ENCODE results near the gene RASSF6. TPM values are rescaled to one million over a fixed set of nuclear protein-coding genes. Genes with fewer than 3 reads are reported as not detected.

RASSF6 gene
- total RNA-seq, 1 donor from 2014 or later: 7.0 TPM

DNA sequence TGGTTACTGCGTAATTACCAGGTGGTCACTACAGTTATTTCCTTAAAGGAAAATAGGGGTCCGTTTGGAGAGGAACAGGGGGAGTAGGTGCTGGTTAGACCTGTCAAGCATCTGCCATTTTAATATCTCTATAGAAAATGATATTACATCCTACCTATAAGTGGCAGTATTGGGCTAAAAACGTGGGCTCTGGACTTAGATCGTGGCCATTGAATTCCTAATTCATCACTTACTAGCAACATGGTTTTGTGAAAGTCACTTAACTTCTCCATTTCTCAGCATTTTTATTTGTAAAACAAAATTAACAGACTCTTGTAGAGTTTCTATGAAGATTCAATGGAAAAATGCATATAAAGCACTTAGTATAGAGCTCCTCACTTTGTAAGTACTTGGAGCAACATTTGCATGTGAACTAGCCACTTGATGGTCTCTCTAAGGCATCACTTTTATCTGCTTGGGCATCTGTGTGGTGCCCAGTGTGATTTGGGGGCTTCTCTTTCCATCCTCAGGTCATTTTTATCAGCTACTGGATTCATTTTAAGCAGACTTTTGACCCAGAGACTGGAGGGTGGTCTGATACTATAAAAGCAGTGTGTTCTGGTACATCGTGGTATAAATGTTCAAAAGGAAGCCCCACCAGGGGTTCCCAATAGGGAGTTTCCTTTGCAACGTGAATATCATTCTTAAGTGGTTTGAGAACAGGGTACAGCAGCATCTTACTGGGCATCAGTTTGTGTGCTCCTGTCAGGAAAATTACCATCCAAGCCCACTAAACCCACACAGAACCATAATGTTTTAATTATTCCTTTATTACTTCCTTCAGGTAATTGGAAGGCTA, 42.7 kb upstream of the RASSF6 start:
- TF ChIP-seq, protein P1, sequence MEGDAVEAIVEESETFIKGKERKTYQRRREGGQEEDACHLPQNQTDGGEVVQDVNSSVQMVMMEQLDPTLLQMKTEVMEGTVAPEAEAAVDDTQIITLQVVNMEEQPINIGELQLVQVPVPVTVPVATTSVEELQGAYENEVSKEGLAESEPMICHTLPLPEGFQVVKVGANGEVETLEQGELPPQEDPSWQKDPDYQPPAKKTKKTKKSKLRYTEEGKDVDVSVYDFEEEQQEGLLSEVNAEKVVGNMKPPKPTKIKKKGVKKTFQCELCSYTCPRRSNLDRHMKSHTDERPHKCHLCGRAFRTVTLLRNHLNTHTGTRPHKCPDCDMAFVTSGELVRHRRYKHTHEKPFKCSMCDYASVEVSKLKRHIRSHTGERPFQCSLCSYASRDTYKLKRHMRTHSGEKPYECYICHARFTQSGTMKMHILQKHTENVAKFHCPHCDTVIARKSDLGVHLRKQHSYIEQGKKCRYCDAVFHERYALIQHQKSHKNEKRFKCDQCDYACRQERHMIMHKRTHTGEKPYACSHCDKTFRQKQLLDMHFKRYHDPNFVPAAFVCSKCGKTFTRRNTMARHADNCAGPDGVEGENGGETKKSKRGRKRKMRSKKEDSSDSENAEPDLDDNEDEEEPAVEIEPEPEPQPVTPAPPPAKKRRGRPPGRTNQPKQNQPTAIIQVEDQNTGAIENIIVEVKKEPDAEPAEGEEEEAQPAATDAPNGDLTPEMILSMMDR (IDR thresholded peaks at IDR 0.05; ENCODE audit: insufficient read depth, low read length, poor library complexity, severe bottlenecking): peak; percentile 35
- H3K27me3 ChIP-seq (ENCODE audit: control insufficient read depth, insufficient read depth, low read length): no peaks in the 10 kb centered on the region
- no peaks in the 10 kb centered on the region for H3K36me3 ChIP-seq (ENCODE audit: control insufficient read depth, insufficient read depth, low read length)
- DNase-seq (ENCODE audit: low read depth): no peak
- no peak overlapping the region for H3K4me3 ChIP-seq (ENCODE audit: low read depth, low read length)

- no peak overlapping the region for H3K4me3 ChIP-seq (ENCODE audit: low read depth, low read length)
- no peaks in the 10 kb centered on the region for H3K27me3 ChIP-seq (ENCODE audit: control insufficient read depth, insufficient read depth, low read length)
- peak; percentile 99 for DNase-seq (ENCODE audit: low read depth)
Observed at GRCh38 chr4:73661646-73662119, 41.4 kb upstream of the RASSF6 start.

DNA sequence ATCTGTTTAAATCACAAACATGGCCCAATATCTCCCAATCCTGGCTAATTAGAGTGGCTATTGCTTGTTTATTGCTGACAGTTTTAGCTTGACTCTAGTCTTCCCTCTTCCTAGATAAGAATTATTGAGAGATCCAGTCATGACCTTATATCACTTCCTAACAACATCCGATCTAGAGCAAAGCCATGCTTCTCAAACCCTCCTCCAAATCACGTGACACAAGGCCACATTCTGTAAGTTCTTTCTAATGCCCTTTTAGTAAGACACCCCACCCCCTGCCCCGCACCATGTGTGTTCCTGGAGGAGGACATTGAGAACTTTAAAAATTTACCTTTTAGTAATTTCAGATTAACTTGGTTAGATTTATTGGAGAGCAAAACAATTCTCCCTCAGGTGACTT, 40.6 kb upstream of the RASSF6 start:
- no peak for DNase-seq (ENCODE audit: low read depth)
- TF ChIP-seq, protein P1 (IDR thresholded peaks at IDR 0.05; ENCODE audit: insufficient read depth, low read length, poor library complexity, severe bottlenecking): no peak
- Histone ChIP-seq H3K27me3 (ENCODE audit: control insufficient read depth, insufficient read depth, low read length) (no peaks in the 10 kb centered on the region), H3K4me3 (ENCODE audit: low read depth, low read length) (no peak overlapping the region), H3K36me3 (ENCODE audit: control insufficient read depth, insufficient read depth, low read length) (no peaks in the 10 kb centered on the region)

More at GRCh38 chr4:73661646-73662119, 41.4 kb upstream of the RASSF6 start:
- TF ChIP-seq, protein P1 (IDR thresholded peaks at IDR 0.05; ENCODE audit: insufficient read depth, low read length, poor library complexity, severe bottlenecking): no peak
- no peaks in the 10 kb centered on the region for H3K36me3 ChIP-seq (ENCODE audit: control insufficient read depth, insufficient read depth, low read length)

DNA sequence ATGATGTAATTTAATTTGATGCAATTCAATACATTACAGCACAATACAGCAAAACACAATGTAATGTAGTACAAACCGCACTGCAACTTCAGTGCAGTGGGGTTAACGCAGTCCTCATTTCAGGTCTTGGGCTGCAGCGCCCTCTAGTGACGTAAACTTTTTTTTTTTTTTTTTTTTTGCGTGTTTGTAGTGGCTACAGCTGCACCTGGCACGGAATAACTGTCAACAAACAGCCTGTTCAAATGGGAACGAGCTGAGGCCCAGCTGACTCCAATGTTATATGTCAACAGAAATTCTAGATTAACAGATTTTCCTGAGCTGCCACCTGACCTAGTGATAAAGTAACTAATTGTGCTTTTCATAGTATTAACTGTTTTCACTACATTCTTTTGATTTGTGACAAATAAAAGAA, 33.5 kb upstream of the RASSF6 start:
- no peak overlapping the region for H3K4me3 ChIP-seq (ENCODE audit: low read depth, low read length)
- H3K27me3 ChIP-seq (ENCODE audit: control insufficient read depth, insufficient read depth, low read length): no peaks in the 10 kb centered on the region
- H3K36me3 ChIP-seq (ENCODE audit: control insufficient read depth, insufficient read depth, low read length): no peaks in the 10 kb centered on the region
- TF ChIP-seq, protein P1 (IDR thresholded peaks at IDR 0.05; ENCODE audit: insufficient read depth, low read length, poor library complexity, severe bottlenecking): peak; percentile 49
- DNase-seq (ENCODE audit: low read depth): no peak

DNA sequence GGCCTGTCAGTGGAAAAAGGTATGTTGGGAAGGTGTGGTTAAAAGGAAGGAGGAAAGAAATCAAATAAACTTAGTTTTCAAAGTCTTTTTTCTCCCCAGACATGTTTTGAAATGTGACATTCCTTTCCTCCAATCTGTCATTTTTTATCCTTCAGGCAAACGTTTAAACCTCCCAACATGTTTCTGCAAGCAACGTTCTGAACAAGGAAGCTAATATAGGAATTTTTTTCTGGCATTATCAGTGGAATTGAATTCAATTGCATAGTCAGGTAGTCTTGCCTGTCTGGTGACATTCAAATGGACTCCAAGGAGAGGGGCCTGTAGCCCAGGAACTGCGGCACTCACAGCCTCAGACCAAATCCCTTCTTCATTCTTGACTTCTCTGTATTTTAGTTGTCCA, 30.0 kb upstream of the RASSF6 start:
- no peak overlapping the region for H3K4me3 ChIP-seq (ENCODE audit: low read depth, low read length)
- H3K27me3 ChIP-seq (ENCODE audit: control insufficient read depth, insufficient read depth, low read length): no peaks in the 10 kb centered on the region
- no peak for DNase-seq (ENCODE audit: low read depth)
- TF ChIP-seq, protein P1 (IDR thresholded peaks at IDR 0.05; ENCODE audit: insufficient read depth, low read length, poor library complexity, severe bottlenecking): no peak
- H3K36me3 ChIP-seq (ENCODE audit: control insufficient read depth, insufficient read depth, low read length): no peaks in the 10 kb centered on the region

Data from kidney epithelial cell (primary cell).